Kidney epithelial cell (primary cell): ENCODE data around the gene ZNF396. TPM values are rescaled to one million over a fixed set of nuclear protein-coding genes. Genes with fewer than 3 reads are reported as not detected.

Experiments used
- DNase-seq: peaks from one replicate; pipeline ENCODE4 v3.0.0-alpha.2; 2010; ENCODE audit warnings: low read depth
- H3K27me3 ChIP-seq: 2 replicates; pipeline ENCODE4 v1.6.0; 2011; ENCODE audit warnings: low read length; ENCODE audit not compliant: control insufficient read depth, insufficient read depth
- H3K36me3 ChIP-seq: 2 replicates; pipeline ENCODE4 v1.5.1; 2011; ENCODE audit warnings: low read length; ENCODE audit not compliant: control insufficient read depth, insufficient read depth
- H3K4me3 ChIP-seq: 2 replicates; pipeline ENCODE4 v1.5.1; 2011; ENCODE audit warnings: low read depth, mild to moderate bottlenecking, control low read depth, low read length
- total RNA-seq: library from RNA; depleted of rRNA; stranded (reverse); fragments of >200 nt; gene quantifications from 2 replicates; pipeline ENCODE4 v1.2.3, GENCODE V29; 2015
- TF ChIP-seq, protein P1 (sequence below): IDR thresholded peaks from 2 replicates; pipeline ENCODE4 v1.5.1; 2011; ENCODE audit warnings: mild to moderate bottlenecking, moderate library complexity, low read length, control low read depth, inconsistent platforms; ENCODE audit not compliant: insufficient read depth, poor library complexity, severe bottlenecking

ZNF396 gene
- total RNA-seq, 1 donor from 2014 or later: 2.0 TPM

DNA sequence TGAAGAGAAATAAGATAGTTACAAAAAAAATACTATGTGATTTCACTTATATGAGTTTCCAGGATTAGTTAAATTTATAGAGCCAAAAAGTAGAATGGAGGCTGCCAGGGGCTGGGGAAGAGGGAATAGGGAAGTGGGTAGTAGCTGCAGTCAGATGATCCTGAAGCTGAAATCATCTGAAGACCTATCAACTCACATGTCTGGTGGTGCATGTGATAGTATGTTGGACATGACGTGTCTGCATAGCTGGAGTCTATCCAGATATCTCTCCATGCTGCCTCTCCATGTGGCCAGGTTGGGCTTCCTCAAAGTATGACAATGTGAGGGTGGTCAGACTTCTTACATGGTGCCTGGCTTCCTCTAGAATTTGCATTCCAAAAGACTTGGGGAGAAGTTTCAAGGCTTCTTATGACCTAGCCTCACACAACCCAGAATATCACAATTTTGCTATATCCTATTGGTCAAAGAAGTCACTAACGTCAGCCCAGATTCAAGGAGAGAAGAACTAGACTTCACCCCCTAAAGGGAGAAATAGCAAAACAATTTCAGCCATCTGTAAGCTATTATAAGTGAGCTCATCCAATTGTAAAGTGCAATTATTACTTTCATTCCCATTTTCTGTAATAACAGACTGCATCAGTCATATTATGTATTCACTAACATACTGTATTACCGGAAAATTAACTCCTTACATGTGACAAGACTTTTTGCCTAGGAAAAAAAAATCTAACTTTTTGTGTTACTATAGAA lies 14.0 kb upstream of the ZNF396 start:
- Histone ChIP-seq H3K27me3 (no peaks in the 10 kb centered on the region), H3K36me3 (no peaks in the 10 kb centered on the region), H3K4me3 (no peak overlapping the region)
- no peak for DNase-seq
- TF ChIP-seq, protein P1, sequence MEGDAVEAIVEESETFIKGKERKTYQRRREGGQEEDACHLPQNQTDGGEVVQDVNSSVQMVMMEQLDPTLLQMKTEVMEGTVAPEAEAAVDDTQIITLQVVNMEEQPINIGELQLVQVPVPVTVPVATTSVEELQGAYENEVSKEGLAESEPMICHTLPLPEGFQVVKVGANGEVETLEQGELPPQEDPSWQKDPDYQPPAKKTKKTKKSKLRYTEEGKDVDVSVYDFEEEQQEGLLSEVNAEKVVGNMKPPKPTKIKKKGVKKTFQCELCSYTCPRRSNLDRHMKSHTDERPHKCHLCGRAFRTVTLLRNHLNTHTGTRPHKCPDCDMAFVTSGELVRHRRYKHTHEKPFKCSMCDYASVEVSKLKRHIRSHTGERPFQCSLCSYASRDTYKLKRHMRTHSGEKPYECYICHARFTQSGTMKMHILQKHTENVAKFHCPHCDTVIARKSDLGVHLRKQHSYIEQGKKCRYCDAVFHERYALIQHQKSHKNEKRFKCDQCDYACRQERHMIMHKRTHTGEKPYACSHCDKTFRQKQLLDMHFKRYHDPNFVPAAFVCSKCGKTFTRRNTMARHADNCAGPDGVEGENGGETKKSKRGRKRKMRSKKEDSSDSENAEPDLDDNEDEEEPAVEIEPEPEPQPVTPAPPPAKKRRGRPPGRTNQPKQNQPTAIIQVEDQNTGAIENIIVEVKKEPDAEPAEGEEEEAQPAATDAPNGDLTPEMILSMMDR: no peak

DNA sequence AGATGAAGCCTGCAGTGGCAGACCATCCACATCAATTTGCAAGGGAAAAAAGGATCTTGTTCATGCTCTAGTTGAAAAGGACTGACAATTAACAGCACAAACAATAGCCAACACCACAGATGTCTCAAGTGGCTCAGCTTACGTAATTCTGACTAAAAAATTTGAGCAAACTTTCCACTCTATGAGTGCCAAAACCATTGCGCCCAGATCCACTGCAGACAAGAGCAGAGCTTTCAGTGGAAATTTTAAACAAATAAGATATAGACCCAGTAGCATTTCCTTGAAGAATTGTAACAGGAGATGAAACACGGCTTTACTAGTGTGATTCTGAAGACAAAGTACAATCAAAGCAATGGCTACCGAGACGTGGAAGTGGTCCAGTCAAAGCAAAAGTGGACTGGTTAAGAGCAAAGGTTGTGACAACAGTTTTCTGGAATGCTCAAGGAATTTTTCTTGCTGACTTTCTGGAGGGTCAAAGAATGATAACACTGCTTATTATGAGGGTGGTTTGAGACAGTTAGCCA lies 12.0 kb upstream of the ZNF396 start:
- TF ChIP-seq, protein P1: no peak
- Histone ChIP-seq H3K36me3 (no peaks in the 10 kb centered on the region), H3K27me3 (no peaks in the 10 kb centered on the region), H3K4me3 (no peak overlapping the region)
- DNase-seq: no peak

DNA sequence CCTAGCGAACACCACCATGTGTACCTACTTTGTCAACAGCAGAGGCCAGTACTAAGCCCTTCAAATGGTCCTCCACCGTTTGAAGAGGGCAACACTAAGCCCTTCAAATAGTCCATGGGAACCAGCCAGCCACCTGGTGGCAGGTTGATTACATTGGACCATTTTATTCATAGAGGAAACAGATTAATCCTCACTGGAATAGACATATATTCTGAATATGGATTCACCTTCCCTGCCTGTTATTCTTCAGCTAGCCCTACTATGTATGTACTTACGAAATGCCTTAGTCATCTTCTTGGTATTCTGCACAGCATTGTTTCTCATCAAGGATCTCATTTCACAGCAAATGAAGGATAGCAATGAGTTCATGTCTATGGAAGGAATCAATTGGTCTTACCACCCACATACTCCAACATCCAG lies 10.0 kb upstream of the ZNF396 start:
- TF ChIP-seq, protein P1: peak; percentile 27
- no peaks in the 10 kb centered on the region for H3K36me3 ChIP-seq
- H3K27me3 ChIP-seq: no peaks in the 10 kb centered on the region
- no peak overlapping the region for H3K4me3 ChIP-seq
- no peak for DNase-seq

DNA sequence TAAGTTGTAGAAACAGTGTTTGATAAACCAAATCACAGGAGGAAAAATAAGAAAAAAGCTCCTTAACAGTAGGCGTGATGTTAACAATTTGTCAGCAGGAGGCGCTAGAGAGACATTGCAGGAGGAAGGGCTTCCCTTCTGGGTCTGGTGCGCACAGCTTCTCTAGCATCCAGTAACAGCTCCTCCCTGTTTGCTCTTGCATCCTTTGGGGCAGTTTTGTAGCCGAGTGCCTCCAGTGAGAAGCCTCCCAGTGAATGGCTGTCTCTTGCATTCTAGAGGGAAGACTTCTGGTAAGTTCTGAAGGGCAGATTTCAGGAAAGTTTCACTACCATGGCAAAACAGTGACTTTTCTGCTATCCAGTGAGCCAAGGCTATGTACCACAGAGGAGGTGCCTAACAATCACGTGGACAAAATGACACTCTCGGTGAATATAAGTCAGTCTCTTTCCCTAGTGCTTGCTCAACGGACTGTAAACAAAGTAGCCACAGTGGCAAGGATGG lies 9.5 kb upstream of the ZNF396 start:
- no peak overlapping the region for H3K4me3 ChIP-seq
- H3K36me3 ChIP-seq: no peaks in the 10 kb centered on the region
- H3K27me3 ChIP-seq: no peaks in the 10 kb centered on the region
- DNase-seq: peak; percentile 37
- TF ChIP-seq, protein P1: peak; percentile 94

DNA sequence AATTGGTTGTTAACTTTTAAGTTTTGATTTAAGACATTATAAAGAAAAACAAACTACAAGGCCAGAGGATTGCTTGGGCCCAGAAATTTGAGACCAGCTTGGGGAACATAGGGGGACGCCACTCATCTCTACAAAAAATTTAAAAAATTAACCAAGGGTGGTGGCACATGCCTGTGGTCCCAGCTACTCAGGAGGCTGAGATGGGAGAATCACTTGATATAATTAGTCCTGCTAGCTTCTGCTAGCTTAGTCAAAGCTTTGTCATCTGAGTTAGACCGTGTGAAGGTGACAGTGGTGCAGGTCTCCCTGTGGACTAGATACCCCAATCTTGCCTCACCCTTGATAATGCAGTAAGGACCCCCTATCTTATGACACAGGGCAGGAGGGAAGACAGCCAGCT lies 6.0 kb upstream of the ZNF396 start:
- no peak overlapping the region for H3K4me3 ChIP-seq
- H3K27me3 ChIP-seq: no peaks in the 10 kb centered on the region
- DNase-seq: no peak
- TF ChIP-seq, protein P1: no peak
- H3K36me3 ChIP-seq: no peaks in the 10 kb centered on the region
